Ovary (tissue), 9 donors: ENCODE data around the gene RPE65. TPM values are rescaled to one million over a fixed set of nuclear protein-coding genes. Genes with fewer than 3 reads are reported as not detected.

ENCODE experiments used
- DNase-seq, 5 donors: peaks; one replicate each; pipeline ENCODE4 v3.0.0-alpha.2; 2019 to 2020
- H3K27ac ChIP-seq, 2 donors: fragments of 200-600 bp; one replicate each; pipeline versions ENCODE4 v1.5.1 to v1.8.0; 2019 to 2022
- H3K27me3 ChIP-seq: fragments of 200-600 bp; one replicate; pipeline ENCODE4 v1.8.0; 2022
- H3K36me3 ChIP-seq: fragments of 200-600 bp; sonication (generic); one replicate; pipeline ENCODE4 v1.5.1; 2019
- H3K4me1 ChIP-seq: one replicate; pipeline ENCODE4 v1.8.1; 2013; ENCODE audit warnings: mild to moderate bottlenecking, moderate library complexity; ENCODE audit not compliant: insufficient read depth
- H3K4me3 ChIP-seq: fragments of 200-600 bp; sonication (generic); one replicate; pipeline ENCODE4 v1.5.1; 2017
- H3K9me3 ChIP-seq, 2 donors: fragments of 200-600 bp in 1 of 2; sonication (generic) in 1 of 2; one replicate each; pipeline versions ENCODE4 v1.5.1 to v1.8.1; 2013 to 2019; ENCODE audit warnings: mild to moderate bottlenecking in 1 of 2, moderate library complexity in 1 of 2
- CTCF ChIP-seq, 3 donors: fragments of 450-650 bp in 2 of 3; fragments of 200-600 bp in 1 of 3; IDR thresholded peaks; one replicate each; pipeline versions ENCODE4 v1.5.1 to v1.8.0; 2016 to 2022; ENCODE audit warnings: antibody characterized with exemption in 3 of 3, mild to moderate bottlenecking in 1 of 3
- EP300 ChIP-seq: sonication (generic); formaldehyde crosslinking; IDR thresholded peaks from one replicate; pipeline ENCODE4 v1.6.1; 2017; ENCODE audit warnings: antibody characterized with exemption
- POLR2A ChIP-seq: fragments of 450-650 bp; IDR thresholded peaks from one replicate; pipeline ENCODE4 v1.6.1; 2017; ENCODE audit warnings: antibody characterized with exemption, mild to moderate bottlenecking, moderate library complexity
- WGBS, 3 donors: extraction: QIAGEN DNeasy Blood & Tissue Kit in 1 of 3; methylation state at CpG; one replicate each; pipeline versions ENCODE4 v1.1.5 to v1.1.7; 2013 to 2017; 5-methylcytosine and 5-hydroxymethylcytosine counted together
- intact Hi-C, 4 donors: fragments of 100-400 bp; cut with DNase I; formaldehyde crosslinking; loops; one replicate each; pipeline versions ENCODE4 v1.11.0 to v1.15.1; 2022 to 2023
- polyA plus RNA-seq, 2 donors: library from polyadenylated mRNA; stranded (reverse); fragments of 200-250 nt in 1 of 2; fragments of 350-450 nt in 1 of 2; fragmentation: Illumina TruSeq in 1 of 2; extraction: RNeasy Lipid Tissue Mini Kit (QIAGEN cat#74804) in 1 of 2; gene quantifications; one replicate each; pipeline ENCODE4 v1.2.3, GENCODE V29; 2013 to 2014
- total RNA-seq, 7 donors: library from RNA; depleted of rRNA in 2 of 7; stranded (reverse); fragments of >200 nt in 2 of 7; fragmentation: NEBNext Ultra II Directional in 3 of 7; extraction: Animal tissue kit (Norgen Biotek cat#: 25700) in 3 of 7; gene quantifications; one replicate each; pipeline versions ENCODE4 v1.1.0 to v1.2.4, GENCODE V29; 2016 to 2023
- donor health status: DM: no; HTN: no; CAD: no; lungs with moderate emphysema.
- donor health status: DM: no; HTN: no; CAD: no.
- donor health status: Bipolar disorder and iron deficiency.
- donor health status: DM: yes; HTN: yes; CAD: no.
- donor health status: DM: no; HTN: no; CAD: no.
- donor health status: DM: yes; HTN: yes; CAD: no.

RPE65 gene
- total and polyA plus RNA-seq, 9 donors, result 0.05 to 0.20 (median 0.15) TPM; not detected in 6

- H3K4me1 ChIP-seq, result no peaks in the 10 kb centered on the region
- H3K27me3 ChIP-seq, result no peaks in the 10 kb centered on the region
- TF ChIP-seq CTCF (IDR thresholded peaks at IDR 0.05), result no peak
- no peak for TF ChIP-seq EP300
- TF ChIP-seq POLR2A, result no peak
- no peaks in the 10 kb centered on the region for H3K9me3 ChIP-seq
- no peaks in the 10 kb centered on the region for H3K36me3 ChIP-seq
- H3K4me3 ChIP-seq, result no peak overlapping the region
- DNase-seq, result no peak
- 62 to 70% (median 65%) methylated on average over 2 of the region's 2 CpGs for WGBS, 3 donors
- intact Hi-C loops, result no loop called here
- no peak overlapping the region for H3K27ac ChIP-seq
Observed at GRCh38 chr1:68459091-68459490, 9.3 kb upstream of the RPE65 start.

- no peaks in the 10 kb centered on the region for H3K9me3 ChIP-seq
- no peaks in the 10 kb centered on the region for H3K27me3 ChIP-seq
- TF ChIP-seq EP300 (no peak), POLR2A (no peak), CTCF (IDR thresholded peaks at IDR 0.05) (no peak)
- no peaks in the 10 kb centered on the region for H3K36me3 ChIP-seq
- 86 to 93% (median 87%) methylated on average over 1 of the region's 1 CpG for WGBS, 3 donors
- DNase-seq, result no peak
- intact Hi-C loops, result no loop called here
- no peak overlapping the region for H3K27ac ChIP-seq
- no peak overlapping the region for H3K4me3 ChIP-seq
- no peaks in the 10 kb centered on the region for H3K4me1 ChIP-seq
Observed at GRCh38 chr1:68456202-68456601, 6.4 kb upstream of the RPE65 start.

- DNase-seq, result no peak
- WGBS, 3 donors, result 83 to 95% (median 83%) methylated on average over 2 of the region's 2 CpGs
- Histone ChIP-seq H3K36me3 (no peaks in the 10 kb centered on the region), H3K9me3 (no peaks in the 10 kb centered on the region), H3K27me3 (no peaks in the 10 kb centered on the region), H3K4me1 (no peaks in the 10 kb centered on the region), H3K27ac (no peak overlapping the region), H3K4me3 (no peak overlapping the region)
- intact Hi-C loops, result no loop called here
- TF ChIP-seq EP300 (no peak), POLR2A (no peak), CTCF (IDR thresholded peaks at IDR 0.05) (no peak)
Observed at GRCh38 chr1:68454534-68454933, 4.8 kb upstream of the RPE65 start.

GRCh38 chr1:68453060-68453670 lies 3.4 kb upstream of the RPE65 start:
- Histone ChIP-seq H3K27me3 (no peaks in the 10 kb centered on the region), H3K36me3 (no peaks in the 10 kb centered on the region), H3K4me3 (no peak overlapping the region), H3K4me1 (no peaks in the 10 kb centered on the region), H3K27ac (no peak overlapping the region), H3K9me3 (no peaks in the 10 kb centered on the region)
- WGBS, 3 donors, result 91 to 92% (median 92%) methylated on average over 8 of the region's 8 CpGs
- TF ChIP-seq CTCF (IDR thresholded peaks at IDR 0.05) (no peak), EP300 (no peak), POLR2A (no peak)
- intact Hi-C loops, result no loop called here
- DNase-seq, result no peak
